OCI-M1 (cell line): ENCODE measurements around the gene ABL2.
"Not testable (repeated sequence)": the region's sequence is repeated elsewhere in the genome, so short reads cannot be mapped to it uniquely, and the experiment has no call there.

Experiments
- DNase-seq: peaks from one replicate; lab custom pipeline; 2025; lab: John Stamatoyannopoulos, UW

ABL2 gene

GRCh38 chr1:179135168-179135567 lies 94.3 kb downstream of the ABL2 start:
- DNase-seq: not testable (repeated sequence)

- DNase-seq: peak; percentile 92
Measured at GRCh38 chr1:179129702-179130473, 99.6 kb downstream of the ABL2 start.

DNA sequence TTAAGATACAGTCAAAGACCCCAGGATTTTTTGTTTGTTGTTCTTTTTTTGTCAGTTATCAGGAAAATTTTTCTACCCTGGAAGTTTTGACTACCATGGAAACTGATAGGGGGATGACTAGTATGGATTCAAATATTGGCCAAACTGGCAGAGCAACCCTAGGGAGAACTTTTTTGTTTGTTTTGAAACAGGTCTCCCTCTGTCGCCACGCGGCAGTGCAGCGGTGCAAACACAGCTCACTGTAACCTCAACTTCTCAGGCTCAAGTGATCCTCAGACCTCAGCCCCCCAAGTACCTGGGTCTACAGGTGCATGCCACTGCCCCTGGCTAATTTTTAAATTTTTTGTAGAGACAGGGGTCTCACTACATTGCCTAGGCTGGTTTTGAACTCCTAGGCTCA lies 101.0 kb downstream of the ABL2 start:
- no peak for DNase-seq

DNA sequence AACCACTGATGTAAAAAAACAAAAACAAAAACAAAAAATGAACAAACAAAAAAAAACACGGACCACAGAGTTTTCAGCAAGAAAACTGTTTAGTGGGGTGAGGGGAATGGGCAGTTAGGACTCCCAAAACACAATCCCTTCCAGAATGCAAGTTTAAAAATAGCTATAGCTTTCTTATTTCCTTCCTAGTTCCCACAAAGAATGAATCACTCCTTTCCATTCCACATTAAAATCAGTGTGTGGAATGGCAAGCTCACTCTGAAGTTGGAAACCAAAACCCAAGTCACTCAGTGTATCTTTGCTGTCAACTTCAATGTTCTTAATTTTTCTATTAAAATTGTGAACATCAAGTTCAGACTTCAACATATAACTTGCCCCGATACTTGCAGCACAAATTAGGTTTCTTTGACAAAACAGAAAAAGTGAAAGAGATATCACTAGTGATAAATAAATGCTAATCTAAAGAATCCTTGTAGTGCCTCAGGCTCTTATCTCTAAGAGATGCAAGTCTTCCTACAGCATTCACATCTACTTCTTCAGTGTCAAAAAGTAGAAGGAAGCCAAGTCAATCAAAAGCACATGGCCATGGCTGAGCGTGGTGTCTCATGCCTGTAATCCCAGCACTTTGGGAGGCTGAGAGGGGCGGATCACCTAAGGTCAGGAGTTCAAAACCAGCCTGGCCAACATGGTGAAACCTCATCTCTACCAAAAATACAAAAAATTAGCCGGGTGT lies 102.1 kb downstream of the ABL2 start:
- no peak for DNase-seq

DNA sequence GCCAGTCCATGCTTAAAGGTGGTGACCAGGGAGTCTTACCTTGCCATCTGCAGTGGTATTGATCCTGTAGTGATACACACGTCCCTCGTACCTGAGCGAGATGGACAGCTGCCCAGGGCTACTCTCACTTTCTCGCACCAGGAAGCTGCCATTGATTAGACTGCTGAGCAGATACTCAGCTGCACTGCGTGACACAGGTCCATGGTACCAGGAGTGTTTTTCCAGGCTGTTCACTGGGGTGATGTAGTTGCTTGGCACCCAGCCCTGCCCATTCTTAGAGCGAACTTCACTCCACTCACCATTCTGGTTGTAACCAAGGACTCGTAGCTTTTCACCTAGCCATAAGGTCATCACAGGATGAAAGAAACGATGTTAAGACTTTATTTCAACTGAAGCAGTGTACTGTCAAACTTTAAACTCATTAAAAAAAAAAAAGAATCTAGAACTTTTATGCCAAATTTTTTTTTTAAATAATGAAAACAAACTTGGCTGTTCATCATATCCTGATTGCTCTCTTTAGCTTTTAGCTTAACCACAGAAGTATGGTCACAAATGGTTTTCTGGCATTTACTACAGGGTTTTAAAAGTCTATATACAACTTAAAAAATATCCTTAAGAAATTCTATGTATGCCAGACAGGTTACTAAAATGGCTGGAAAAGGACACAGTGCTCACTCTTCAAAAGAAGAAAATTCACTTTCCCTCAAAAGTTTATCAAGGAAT lies 103.0 kb downstream of the ABL2 start:
- DNase-seq: no peak

- DNase-seq: no peak
Measured at GRCh38 chr1:179124873-179125272, 104.6 kb downstream of the ABL2 start.

DNA sequence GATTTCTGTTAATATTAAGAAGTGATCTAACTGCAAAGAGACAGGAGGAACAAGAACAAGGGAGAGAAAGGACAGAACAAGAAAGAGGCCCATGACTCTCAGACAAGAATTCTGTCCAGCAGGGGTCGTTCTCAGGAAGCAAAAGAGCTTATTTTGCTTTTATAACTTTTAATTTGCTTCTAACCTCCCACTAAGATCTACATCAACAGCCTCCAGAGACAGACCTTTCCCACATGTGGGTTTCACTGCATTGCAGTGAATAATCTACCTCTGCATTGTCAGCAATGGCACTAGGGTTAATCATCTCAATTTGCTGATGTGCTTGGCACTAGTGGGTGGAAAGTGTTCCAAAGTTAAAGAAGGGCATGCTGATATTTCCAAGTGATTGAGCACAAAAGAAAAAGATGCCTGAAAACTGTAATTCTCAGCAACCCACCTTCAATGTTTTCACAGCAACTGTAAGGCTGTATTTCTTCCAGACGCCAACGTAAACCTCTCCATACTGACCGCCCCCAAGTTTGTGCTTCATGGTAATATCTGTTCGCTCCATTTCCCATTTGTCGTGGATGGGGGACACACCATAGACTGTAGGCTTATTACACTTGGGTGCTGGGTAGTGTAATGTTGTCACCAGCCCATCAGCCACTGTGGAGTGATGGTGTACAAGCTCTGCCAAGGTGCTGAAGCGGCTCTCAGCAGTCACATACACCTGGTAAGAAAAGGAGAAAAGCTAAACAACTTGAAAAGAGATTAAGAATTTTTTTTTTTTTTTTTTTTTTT lies 108.1 kb downstream of the ABL2 start:
- DNase-seq: peak; percentile 70

- no peak for DNase-seq
Measured at GRCh38 chr1:179120736-179121135, 108.7 kb downstream of the ABL2 start.

DNA sequence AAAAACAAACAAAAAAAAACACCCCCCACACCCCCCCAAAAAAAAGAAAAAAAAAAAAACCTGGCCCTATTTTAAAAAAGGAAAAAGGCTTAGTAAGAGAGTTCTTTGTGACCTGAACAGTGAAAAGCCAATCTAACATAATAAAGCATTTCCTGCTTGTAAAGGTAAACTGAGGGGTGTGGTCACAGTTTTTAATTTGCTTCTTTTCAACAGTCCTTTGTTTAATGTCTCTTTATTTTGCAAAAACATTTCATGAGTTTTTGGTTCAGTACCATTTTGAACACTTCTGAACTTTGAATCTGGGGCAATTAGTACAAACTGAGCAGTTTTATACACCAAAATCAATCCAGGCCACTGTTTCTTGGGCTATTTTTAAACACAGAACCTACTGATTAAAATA lies 110.0 kb downstream of the ABL2 start:
- DNase-seq: no peak

GRCh38 chr1:179115181-179115580 lies 114.3 kb downstream of the ABL2 start:
- no peak for DNase-seq

GRCh38 chr1:179108644-179109043 lies 120.8 kb downstream of the ABL2 start:
- DNase-seq: no peak

DNA sequence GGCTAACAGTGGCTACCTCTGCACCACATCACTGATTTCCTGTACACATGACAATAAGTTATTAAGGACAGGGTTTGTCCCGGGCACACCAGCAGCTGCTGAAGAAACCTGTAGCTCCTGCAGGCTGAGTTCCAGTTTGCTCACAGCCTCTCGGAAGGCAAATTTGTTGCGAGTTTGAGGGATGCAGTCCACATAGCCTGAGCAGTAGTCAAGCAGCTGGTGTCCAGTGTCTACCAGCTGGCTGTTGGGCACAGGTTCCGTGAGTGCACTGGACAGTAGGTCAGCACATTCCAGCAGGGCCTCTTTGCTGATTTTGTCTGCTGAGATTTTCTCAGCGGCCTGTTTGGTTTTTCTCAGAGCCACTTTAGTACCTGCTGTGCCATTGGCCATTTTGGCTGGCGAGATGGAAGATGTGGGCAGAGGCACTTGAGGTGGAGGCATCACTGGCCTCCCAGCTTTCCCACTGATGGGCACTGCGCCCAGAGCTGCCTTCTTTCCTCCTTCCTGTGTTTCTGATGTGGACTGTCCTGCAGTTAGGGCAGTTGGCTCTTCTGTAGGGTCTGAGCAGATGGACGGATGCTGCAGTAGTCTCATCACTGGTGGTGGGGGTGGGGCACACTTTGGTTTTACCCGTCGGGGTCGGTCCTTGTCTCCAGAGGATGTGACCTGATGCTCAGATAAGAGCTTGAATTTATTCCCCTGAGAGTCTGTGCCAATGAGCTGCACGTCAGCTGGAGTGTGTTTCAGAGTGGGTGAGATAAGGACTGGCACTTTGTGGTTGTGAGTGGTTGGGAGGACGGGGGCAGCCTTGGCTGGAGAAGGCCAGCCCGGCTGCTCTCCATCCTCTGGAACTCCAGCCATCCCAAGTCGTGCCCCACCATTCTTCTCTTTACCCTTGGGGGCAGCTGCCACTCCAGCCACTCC lies 121.5 kb downstream of the ABL2 start:
- no peak for DNase-seq

- no peak for DNase-seq
Measured at GRCh38 chr1:179105393-179105792, 124.1 kb downstream of the ABL2 start.

DNA sequence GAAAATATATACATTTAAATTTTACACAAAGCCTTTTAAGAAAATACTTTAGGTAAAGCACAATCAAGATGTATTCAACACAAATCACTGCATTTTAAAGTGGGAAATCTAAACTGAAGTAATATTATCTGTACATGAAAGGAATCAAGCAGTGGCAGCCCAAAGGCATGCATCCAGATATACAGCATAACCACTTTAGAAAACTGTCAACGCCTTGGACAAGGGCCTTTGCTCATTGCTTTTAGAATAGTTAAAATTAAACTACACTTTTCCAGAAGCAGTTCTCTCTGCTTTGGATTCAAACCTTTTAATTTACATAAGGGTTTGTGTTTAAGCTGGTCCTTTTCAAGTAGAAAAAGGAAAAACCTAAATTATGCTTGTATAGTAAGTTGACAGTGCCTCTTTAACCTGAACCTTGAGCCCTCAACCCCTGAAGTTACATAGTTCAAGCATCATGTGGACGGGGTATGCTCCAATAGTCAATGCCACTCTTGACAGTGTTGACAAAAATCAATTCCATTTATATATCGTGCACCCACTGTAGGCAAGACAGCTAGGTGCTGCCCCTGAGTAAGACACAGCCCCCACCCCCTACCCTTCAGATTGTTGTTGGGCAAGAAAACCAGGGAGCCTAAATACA lies 124.7 kb downstream of the ABL2 start:
- DNase-seq: no peak

DNA sequence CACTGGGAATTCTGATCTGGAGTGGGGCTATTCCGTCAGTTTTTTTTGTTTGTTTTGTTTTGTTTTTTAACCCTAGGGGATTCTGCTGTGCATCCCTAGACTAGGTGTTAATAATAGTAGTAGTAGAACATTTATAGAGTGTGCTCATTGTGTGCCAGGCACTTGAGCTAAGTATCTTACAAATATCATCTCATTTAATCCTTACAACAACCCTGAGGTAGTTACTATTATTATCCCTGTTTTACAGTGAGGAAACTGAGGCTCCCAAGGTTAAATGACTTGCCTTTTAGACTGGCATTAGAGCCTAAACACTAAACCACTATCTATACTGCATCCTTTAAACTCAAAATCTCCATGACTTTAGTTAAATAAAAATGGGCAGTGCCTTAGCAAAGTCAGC lies 125.5 kb downstream of the ABL2 start:
- no peak for DNase-seq

- DNase-seq: no peak
Measured at GRCh38 chr1:179101566-179101965, 127.9 kb downstream of the ABL2 start.

DNA sequence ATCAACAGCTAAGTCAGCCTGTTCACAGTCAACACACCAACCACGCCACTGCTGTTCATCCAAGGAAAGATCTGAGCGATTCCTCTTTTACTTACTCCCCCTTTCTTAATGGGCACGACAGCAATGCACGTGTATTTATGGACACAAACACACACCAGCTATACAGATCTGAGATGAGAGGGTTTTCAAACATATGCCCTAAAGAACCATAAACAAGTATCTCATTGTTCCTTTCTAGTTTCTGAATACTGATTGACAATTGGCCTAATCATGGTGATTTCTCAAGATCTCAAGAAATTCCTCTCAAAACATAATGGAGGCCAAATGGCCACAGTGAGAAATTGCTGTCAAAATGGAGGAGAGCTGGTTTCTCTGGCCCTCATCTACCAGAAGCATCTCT lies 129.6 kb downstream of the ABL2 start:
- no peak for DNase-seq

DNA sequence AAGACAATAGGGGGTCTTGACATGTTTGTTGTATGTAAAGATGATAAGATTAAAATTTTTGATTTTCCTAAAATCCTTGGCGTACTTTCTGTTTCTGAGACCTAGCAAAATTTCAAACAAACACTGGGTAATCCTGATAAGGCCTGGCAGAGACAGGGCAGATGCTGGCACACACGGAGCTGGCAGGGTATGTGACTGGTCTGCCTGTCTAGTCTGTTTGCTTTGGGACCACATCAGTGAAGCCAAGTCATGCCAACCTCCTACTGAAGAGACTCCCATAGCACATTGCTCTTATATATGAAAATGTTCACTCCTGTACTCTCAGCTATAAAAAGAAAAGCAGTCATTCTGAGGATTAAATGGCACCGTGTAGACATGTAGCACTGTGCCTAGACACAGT lies 133.6 kb downstream of the ABL2 start:
- no peak for DNase-seq

DNA sequence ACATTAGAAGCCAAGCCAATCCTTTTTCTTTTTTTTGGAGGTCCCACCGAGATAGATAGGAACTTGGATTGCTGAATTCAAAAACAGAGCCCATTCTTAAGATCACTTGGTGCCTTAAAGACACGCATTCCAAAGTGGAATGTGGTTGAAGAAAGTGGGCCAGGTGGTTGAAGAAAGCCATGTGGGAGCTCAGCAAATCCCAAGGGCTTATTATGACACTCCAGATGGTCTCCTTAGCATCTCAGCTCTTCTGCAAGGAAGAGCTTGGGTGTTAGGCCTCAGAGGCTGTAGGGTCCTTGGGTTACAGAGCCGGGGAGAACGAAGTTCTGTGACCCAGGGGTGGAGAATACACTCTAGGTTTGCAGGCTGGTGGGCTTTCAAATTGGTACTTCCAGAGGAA lies 134.1 kb downstream of the ABL2 start:
- no peak for DNase-seq

GRCh38 chr1:179094818-179095217 lies 134.7 kb downstream of the ABL2 start:
- DNase-seq: no peak
